ENCODE results near the gene BRSK1. TPM values are rescaled to one million over a fixed set of nuclear protein-coding genes. Genes with fewer than 3 reads are reported as not detected.

Gene BRSK1
- total and polyA plus RNA-seq, 10 of the 15 experiments (the other 5 are each of a cell fraction or from before 2014, with no cell fraction given) = 0.03 to 0.76 (median 0.25) TPM; not detected in 4

GRCh38 chr19:55253842-55254624 lies 29.8 kb upstream of the BRSK1 start:
- in situ Hi-C loops (cut with MboI) = no loop called here
- ChIA-PET SMC1A (ENCODE audit: uncharacterized antibody, unreplicated experiment) (interaction anchor here (1.0 to 5.3 kb wide), 7 partner anchors 10 to 130 kb away, joined by 3 to 68 read pairs (median 7); partner anchors contain the start of genes HSPBP1, KMT5C and TMEM238), POLR2A (interaction anchor here (0.6 to 5.7 kb wide), 11 partner anchors 24 to 637 kb away, joined by 3 to 86 read pairs (median 4); partner anchors contain the start of genes HSPBP1, KMT5C, TMEM238 and UBE2S), CTCF (interaction anchor here (1.0 to 4.4 kb wide), 6 partner anchors 26 to 250 kb away, joined by 3 to 25 read pairs (median 5); partner anchors contain the start of gene HSPBP1), RAD21 (ENCODE audit: unreplicated experiment) (interaction anchor here (1.0 to 6.0 kb wide), 8 partner anchors 23 to 250 kb away, joined by 3 to 46 read pairs (median 13); partner anchors contain the start of genes HSPBP1, KMT5C and TMEM238)
- intact Hi-C loops (cut with micrococcal nuclease; ENCODE audit: unreplicated experiment) = loop anchor here (10.0 kb wide), 1 partner anchor 131 kb away; the partner anchor contains the start of genes RPL28 and TMEM238
- FAIRE-seq (peak; percentile 92), ATAC-seq (peak; percentile 63), DNase-seq (ENCODE audit: low read depth, low spot score) (peak; percentile 77)
- peaks cover 11% of the 10 kb centered on the region for H4K20me1 ChIP-seq (ENCODE audit: control insufficient read depth, insufficient read depth)
- H2AFZ ChIP-seq (ENCODE audit: control insufficient read depth, low read depth, low read length) = no peak overlapping the region
- peaks cover 95% of the 10 kb centered on the region for H3K79me2 ChIP-seq (ENCODE audit: control insufficient read depth, insufficient read depth, low read length)
- H3K4me1 ChIP-seq (ENCODE audit: control insufficient read depth, insufficient read depth, low read length) = peaks cover 29% of the 10 kb centered on the region
- TSS peak; percentile 80 for BruUV-seq (replicated peaks)
- peak overlapping the region; percentile 93 for H3K9ac ChIP-seq (ENCODE audit: control insufficient read depth, insufficient read depth, low read length)
- H3K4me3 ChIP-seq = peak overlapping the region; percentile 100
- H3K4me2 ChIP-seq (ENCODE audit: control insufficient read depth, insufficient read depth) = peak overlapping the region; percentile 96
- WGBS (ENCODE audit: insufficient coverage, insufficient replicate concordance, low lambda C conversion rate, missing lambda C conversion rate) = under 1% methylated on average over 23 of the region's 23 CpGs
- H3K36me3 ChIP-seq (ENCODE audit: control insufficient read depth in 2 of 2, insufficient read depth in 2 of 2, low read length in 1 of 2) = peaks cover 7 to 8% of the 10 kb centered on the region in 2 experiments; a peak in 3 of 4 replicates
- no peaks in the 10 kb centered on the region for H3K9me3 ChIP-seq (replicated peaks; ENCODE audit: control insufficient read depth, insufficient read depth, low read length)
- H3K27ac ChIP-seq (ENCODE audit: control insufficient read depth, insufficient read depth) = peak overlapping the region; percentile 91
- no peaks in the 10 kb centered on the region for H3K27me3 ChIP-seq (replicated peaks in 1 of 2; ENCODE audit: control insufficient read depth in 2 of 2, insufficient read depth in 2 of 2, low read length in 1 of 2)
- TF ChIP-seq CREB1 (IDR thresholded peaks at IDR 0.05; ENCODE audit: low read depth) (0 out of 2 replicates have a peak, but pooled peaks have one; percentile 39), BACH1 (IDR thresholded peaks at IDR 0.05; ENCODE audit: borderline replicate concordance) (0 out of 2 replicates have a peak, but pooled peaks have one; percentile 48), MEF2B (IDR thresholded peaks at IDR 0.05; ENCODE audit: partially characterized antibody, poor library complexity, severe bottlenecking) (peak; percentile 31), USF2 (IDR thresholded peaks at IDR 0.05; ENCODE audit: borderline replicate concordance, low read depth, low read length) (no peak), YBX1 (IDR thresholded peaks at IDR 0.05) (no peak), ZBED1 (IDR thresholded peaks at IDR 0.05; ENCODE audit: borderline replicate concordance) (0 out of 2 replicates have a peak, but pooled peaks have one; percentile 37), RAD21 (IDR thresholded peaks at IDR 0.05; ENCODE audit: insufficient read depth, low read depth, low read length) (no peak), MAX (IDR thresholded peaks at IDR 0.05; ENCODE audit: low read depth, low read length) (peak; percentile 73), YY1 (IDR thresholded peaks at IDR 0.05; ENCODE audit: low read depth, low read length) (peak; percentile 81), E2F8 (IDR thresholded peaks at IDR 0.05; ENCODE audit: low read depth, partially characterized antibody) (peak; percentile 22), NFIC (IDR thresholded peaks at IDR 0.05; ENCODE audit: low read depth, low read length) (peak; percentile 75; the same call in 1 of the 2 replicates), PAX5 (IDR thresholded peaks at IDR 0.05; ENCODE audit: borderline replicate concordance, low read depth, low read length) (peak; percentile 35; the same call in 1 of the 2 replicates), MYC (IDR thresholded peaks at IDR 0.05; ENCODE audit: insufficient read depth, insufficient read length, insufficient replicate concordance, low read length, severe bottlenecking) (no peak)
